K562 (cell line): Measurements from ENCODE around the gene NUP62. TPM values are rescaled to one million over a fixed set of nuclear protein-coding genes. Genes with fewer than 3 reads are reported as not detected.

Experiments used
- ATAC-seq: fragments of 200-7000 bp; cut with Tn5 transposase; 3 replicates; pipeline ENCODE4 v1.9.1; 2020; ENCODE audit warnings: moderate library complexity
- BruUV-seq: library from RNA; stranded (reverse); fragments of 400-500 nt; replicated peaks from 2 replicates; lab custom pipeline; 2021; lab: Mats Ljungman, UMichigan
- CTCF ChIA-PET: fragments of 300-600 bp; formaldehyde crosslinking; extraction: SDS; loops from one replicate; lab custom pipeline; 2021; ENCODE audit warnings: low intra/inter-chr PET ratio; lab: Yijun Ruan, JAX
- POLR2A ChIA-PET: fragments of 300-600, 350-650 bp; sonication (Branson Sonifier 250); formaldehyde crosslinking; extraction: SDS; loops from one replicate; lab custom pipeline; 2021; ENCODE audit warnings: antibody characterized with exemption, inconsistent platforms; lab: Yijun Ruan, JAX
- DNase-seq, 4 experiments: peaks; one replicate each; pipeline versions ENCODE4 v3.0.0 to v3.0.0-alpha.2; 2011 to 2018; ENCODE audit warnings: low spot score in 3 of 4, mixed read lengths in 3 of 4; ENCODE audit errors: extremely low read depth in 1 of 4
- FAIRE-seq: peaks from 2 replicates; lab custom pipeline; 2011; peaks lifted over from hg19 to GRCh38; lab: Jason Lieb, UNC
- H2AFZ ChIP-seq: 2 replicates; pipeline ENCODE4 v1.6.0; 2011; ENCODE audit warnings: low read depth, low read length, control low read depth, inconsistent platforms
- H3K27ac ChIP-seq: fragments of 200-600 bp; 3 replicates; pipeline ENCODE4 v1.8.0; 2011; ENCODE audit warnings: low read depth, mild to moderate bottlenecking, control low read depth, inconsistent platforms, low read length, moderate library complexity, mixed read lengths; ENCODE audit errors: extremely low read depth
- H3K27me3 ChIP-seq, 2 experiments: fragments of 300-600 bp in 1 of 2; 2 replicates in 1 of 2; 3 replicates in 1 of 2; pipeline versions ENCODE4 v1.6.0 to v1.8.0; 2011; ENCODE audit warnings: inconsistent platforms in 2 of 2, low read length in 2 of 2, mild to moderate bottlenecking in 1 of 2, mixed read lengths in 1 of 2, moderate library complexity in 1 of 2; ENCODE audit not compliant: control insufficient read depth in 2 of 2, insufficient read depth in 2 of 2
- H3K36me3 ChIP-seq: fragments of 300-600 bp; 3 replicates; pipeline ENCODE4 v1.8.0; 2011; ENCODE audit warnings: mild to moderate bottlenecking, low read length, inconsistent platforms; ENCODE audit not compliant: control insufficient read depth, insufficient read depth
- H3K4me1 ChIP-seq, 2 experiments: fragments of 200-600 bp in 1 of 2; replicated peaks in 1 of 2; 2 replicates in 1 of 2; 3 replicates in 1 of 2; pipeline versions ENCODE4 v1.5.1 to v1.8.0; 2011; ENCODE audit warnings: inconsistent platforms in 2 of 2, low read length in 2 of 2, mild to moderate bottlenecking in 1 of 2, mixed read lengths in 1 of 2, moderate library complexity in 1 of 2; ENCODE audit not compliant: control insufficient read depth in 2 of 2, insufficient read depth in 2 of 2
- H3K4me2 ChIP-seq: 2 replicates; pipeline ENCODE4 v1.6.1; 2011; ENCODE audit warnings: low read length, control low read depth, inconsistent platforms, mixed read lengths; ENCODE audit not compliant: insufficient read depth
- H3K4me3 ChIP-seq: fragments of 200-600 bp; sonication (generic), shearing (Covaris generic); 2 replicates; pipeline ENCODE4 v1.5.1; 2016; ENCODE audit warnings: control low read depth, inconsistent platforms
- H3K79me2 ChIP-seq: fragments of 200-600 bp; 3 replicates; pipeline ENCODE4 v1.8.0; 2011; ENCODE audit warnings: low read length, inconsistent platforms; ENCODE audit not compliant: control insufficient read depth, insufficient read depth
- H3K9ac ChIP-seq, 2 experiments: 2 replicates each; pipeline versions ENCODE4 v1.6.0 to v1.6.1; 2011; ENCODE audit warnings: low read depth in 2 of 2, low read length in 2 of 2, control low read depth in 1 of 2, inconsistent platforms in 1 of 2, mild to moderate bottlenecking in 1 of 2, mixed read lengths in 1 of 2; ENCODE audit not compliant: insufficient read depth in 1 of 2
- H3K9me1 ChIP-seq: one replicate; pipeline ENCODE4 v1.6.0; 2011; ENCODE audit warnings: inconsistent platforms, mild to moderate bottlenecking, low read length, moderate library complexity; ENCODE audit not compliant: control insufficient read depth, insufficient read depth
- H3K9me3 ChIP-seq: replicated peaks from 2 replicates; pipeline ENCODE4 v1.5.1; 2011; ENCODE audit warnings: low read depth, low read length, inconsistent platforms; ENCODE audit not compliant: control insufficient read depth, insufficient read depth
- H4K20me1 ChIP-seq: replicated peaks from 2 replicates; pipeline ENCODE4 v1.6.1; 2011; ENCODE audit warnings: low read length, inconsistent platforms, mixed read lengths; ENCODE audit not compliant: control insufficient read depth, insufficient read depth
- L3MBTL2 ChIP-seq: fragments of 450-650 bp; IDR thresholded peaks from 2 replicates; pipeline ENCODE4 v1.6.1; 2016; ENCODE audit warnings: mild to moderate bottlenecking, moderate library complexity
- PTTG1 ChIP-seq: fragments of 450-650 bp; IDR thresholded peaks from 2 replicates; pipeline ENCODE4 v1.6.1; 2016; ENCODE audit warnings: low read depth, mild to moderate bottlenecking, missing genetic modification characterization, missing compliant biosample characterization
- RBFOX2 ChIP-seq: fragments of 200-400 bp; formaldehyde crosslinking; IDR thresholded peaks from 2 replicates; pipeline ENCODE4 v1.6.1; 2017; ENCODE audit warnings: low read depth, mild to moderate bottlenecking, low read length, moderate library complexity
- ZBTB9 ChIP-seq: fragments of 450-650 bp; formaldehyde crosslinking; IDR thresholded peaks from 2 replicates; pipeline ENCODE4 v1.4.0; 2020; ENCODE audit warnings: mild to moderate bottlenecking, moderate library complexity
- ZFP30 ChIP-seq: fragments of 250-450 bp; sonication (Bioruptor Pico); IDR thresholded peaks from 2 replicates; pipeline ENCODE4 v1.8.0; 2022; ENCODE audit warnings: moderate library complexity, mild to moderate bottlenecking, inconsistent platforms, borderline replicate concordance
- WGBS: fragments of 100-300 bp; shearing (Covaris generic); methylation state at CpG from one replicate; pipeline ENCODE4 v1.1.6; 2016; ENCODE audit warnings: low coverage, mixed read lengths; ENCODE audit not compliant: insufficient coverage; ENCODE audit errors: missing lambda C conversion rate; 5-methylcytosine and 5-hydroxymethylcytosine counted together
- in situ Hi-C: fragments of 300-500 bp; cut with MboI; formaldehyde crosslinking; loops from 4 replicates; pipeline ENCODE4 v1.15.0; 2018; ENCODE audit warnings: inconsistent platforms, mixed read lengths
- intact Hi-C: fragments of 100-400 bp; cut with micrococcal nuclease; formaldehyde crosslinking; loops from 2 replicates; pipeline ENCODE4 v1.14.2; 2022
- polyA plus RNA-seq, 8 experiments: library from polyadenylated mRNA; depleted of rRNA in 4 of 8; stranded (reverse) in 5 of 8; unstranded in 3 of 8; fragments of >200 nt; fragmentation: Nextera tagmentation in 2 of 8; fragmentation: Illumina TruSeq in 1 of 8; extraction: Ambion mirVana in 2 of 8; extraction: Trizol in 1 of 8; gene quantifications; 2 replicates each; pipeline versions ENCODE4 v1.2.1 to v1.2.3, GENCODE V29; 2011 to 2014; ENCODE audit warnings: inconsistent platforms in 1 of 8, missing spikeins in 1 of 8
- total RNA-seq, 7 experiments: library from RNA; depleted of rRNA in 6 of 7; stranded (reverse); fragments of >200 nt in 6 of 7; fragmentation: Illumina TruSeq in 2 of 7; extraction: Trizol in 2 of 7; gene quantifications; 2 replicates each; pipeline versions ENCODE4 v1.2.1 to v1.2.3, GENCODE V29; 2011 to 2021; ENCODE audit warnings: low replicate concordance in 1 of 7

The NUP62 gene
- total and polyA plus RNA-seq, 9 of the 15 experiments (the other 6 are each of a cell fraction or from before 2014, with no cell fraction given) = 16.9 to 109 (median 66.0) TPM

GRCh38 chr19:49953416-49953815 is 24.1 kb upstream of the NUP62 start:
- FAIRE-seq (no peak), ATAC-seq (no peak), DNase-seq (no peak)
- BruUV-seq = no TSS peak
- TF ChIP-seq ZFP30 (CRISPR knock-in tag) = no peak
- no peak for TF ChIP-seq ZBTB9 (CRISPR knock-in tag)
- TF ChIP-seq L3MBTL2 = no peak
- no peak for TF ChIP-seq PTTG1 (tag)
- TF ChIP-seq RBFOX2 = no peak
- in situ Hi-C loops = no loop called here
- H3K9me3 ChIP-seq = no peaks in the 10 kb centered on the region
- H3K36me3 ChIP-seq = no peaks in the 10 kb centered on the region
- H3K4me3 ChIP-seq = no peak overlapping the region
- intact Hi-C loops = no loop called here
- H3K4me2 ChIP-seq = no peak overlapping the region
- no peaks in the 10 kb centered on the region; a peak in 1 of 5 replicates for H3K27me3 ChIP-seq
- H3K79me2 ChIP-seq = no peaks in the 10 kb centered on the region
- no peak overlapping the region for H3K9ac ChIP-seq
- H4K20me1 ChIP-seq = no peaks in the 10 kb centered on the region
- H2AFZ ChIP-seq = peak overlapping the region; percentile 76
- POLR2A ChIA-PET = interaction anchor here (0.8 to 1.8 kb wide), 4 partner anchors 24 to 32 kb away, joined by 3 to 6 read pairs (median 4); partner anchors contain the start of gene NUP62
- CTCF ChIA-PET = no interaction called here
- H3K4me1 ChIP-seq = peaks cover 18 to 26% of the 10 kb centered on the region in 2 experiments; a peak in 4 of 5 replicates
- H3K9me1 ChIP-seq = no peaks in the 10 kb centered on the region
- H3K27ac ChIP-seq = no peak overlapping the region
- 59% methylated on average over 7 of the region's 7 CpGs for WGBS
